Head of caudate nucleus (tissue), 42 donors: ENCODE results near the gene SMG1.
A peak's percentile ranks its signal among the peaks of the same experiment; 100 is the strongest.
"Not testable (repeated sequence)": the region's sequence is repeated elsewhere in the genome, so short reads cannot be mapped to it uniquely, and the experiment has no call there.

ENCODE experiments used
- DNase-seq, 42 donors: peaks; one replicate each; pipeline versions ENCODE4 v3.0.0 to v3.0.0-alpha.2; 2020 to 2021; ENCODE audit warnings: mixed read lengths in 7 of 42
- intact Hi-C: fragments of 100-400 bp; cut with DNase I; formaldehyde crosslinking; loops from one replicate; pipeline ENCODE4 v1.15.0; 2022

The SMG1 gene

GRCh38 chr16:18869043-18869771 lies 57.0 kb downstream of the SMG1 start:
- peak in 2 of 42 donors; percentile 5 to 11 for DNase-seq
- intact Hi-C loops: not testable (repeated sequence)

- DNase-seq, intact Hi-C loops: not testable (repeated sequence)
Measured at GRCh38 chr16:18866277-18866823, 59.9 kb downstream of the SMG1 start.

- DNase-seq, intact Hi-C loops: not testable (repeated sequence)
Measured at GRCh38 chr16:18862891-18863290, 63.3 kb downstream of the SMG1 start.

- intact Hi-C loops: no loop called here
- no peak for DNase-seq
Measured at GRCh38 chr16:18855196-18855595, 71.0 kb downstream of the SMG1 start.

GRCh38 chr16:18853694-18854093 lies 72.5 kb downstream of the SMG1 start:
- intact Hi-C loops: no loop called here
- no peak for DNase-seq

GRCh38 chr16:18852647-18853046 lies 73.6 kb downstream of the SMG1 start:
- no peak for DNase-seq
- intact Hi-C loops: no loop called here

- intact Hi-C loops: no loop called here
- no peak for DNase-seq
Measured at GRCh38 chr16:18846416-18846815, 79.8 kb downstream of the SMG1 start.

GRCh38 chr16:18842565-18842964 lies 83.6 kb downstream of the SMG1 start:
- intact Hi-C loops: no loop called here
- DNase-seq: no peak

GRCh38 chr16:18841833-18842525 lies 84.2 kb downstream of the SMG1 start:
- DNase-seq: peak in 25 of 42 donors; percentile 13 to 69 (median 40)
- intact Hi-C loops: no loop called here

GRCh38 chr16:18839555-18839954 lies 86.7 kb downstream of the SMG1 start:
- intact Hi-C loops: no loop called here
- no peak for DNase-seq

GRCh38 chr16:18836702-18837101 lies 89.5 kb downstream of the SMG1 start:
- intact Hi-C loops: no loop called here
- DNase-seq: no peak

- no peak for DNase-seq
- intact Hi-C loops: no loop called here
Measured at GRCh38 chr16:18834864-18835263, 91.3 kb downstream of the SMG1 start.

GRCh38 chr16:18833707-18834505 lies 92.3 kb downstream of the SMG1 start:
- no peak for DNase-seq
- intact Hi-C loops: no loop called here

- intact Hi-C loops: no loop called here
- DNase-seq: no peak
Measured at GRCh38 chr16:18832613-18833012, 93.6 kb downstream of the SMG1 start.

GRCh38 chr16:18832006-18832405 lies 94.2 kb downstream of the SMG1 start:
- intact Hi-C loops: no loop called here
- no peak for DNase-seq

- no peak for DNase-seq
- intact Hi-C loops: no loop called here
Measured at GRCh38 chr16:18829251-18829650, 97.0 kb downstream of the SMG1 start.

GRCh38 chr16:18827890-18828289 lies 98.3 kb downstream of the SMG1 start:
- DNase-seq: no peak
- intact Hi-C loops: no loop called here

GRCh38 chr16:18816286-18816685 lies 109.9 kb downstream of the SMG1 start:
- intact Hi-C loops: no loop called here
- peak in 7 of 42 donors; percentile 15 to 63 (median 27) for DNase-seq

GRCh38 chr16:18811925-18812324 lies 114.3 kb downstream of the SMG1 start:
- no peak for DNase-seq
- intact Hi-C loops: no loop called here

- no peak for DNase-seq
- intact Hi-C loops: loop anchor here (10.0 kb wide), 1 partner anchor 716 kb away; the partner anchor contains the start of genes CCP110 and GDE1
Measured at GRCh38 chr16:18809165-18809564, 117.0 kb downstream of the SMG1 start.
